ENCODE results near the gene ANKRD52.

- no peak for TF ChIP-seq ATF2 (CRISPR knock-in tag; IDR thresholded peaks at IDR 0.05)
- no peak for TF ChIP-seq ZNF316 (IDR thresholded peaks at IDR 0.05)
These were observed 28.1 kb upstream of the ANKRD52 start for GRCh38 chr12:56286044-56286830.

Measured in K562 (cell line).